HG02852 (cell line): Measurements from ENCODE around the gene ALDH3B2.

Experiments used
- ATAC-seq: cut with Tn5 transposase; IDR thresholded peaks from one replicate; pipeline ENCODE4 v1.9.1; 2021; ENCODE audit warnings: mild to moderate bottlenecking, moderate library complexity; ENCODE audit not compliant: unreplicated experiment

The ALDH3B2 gene

DNA sequence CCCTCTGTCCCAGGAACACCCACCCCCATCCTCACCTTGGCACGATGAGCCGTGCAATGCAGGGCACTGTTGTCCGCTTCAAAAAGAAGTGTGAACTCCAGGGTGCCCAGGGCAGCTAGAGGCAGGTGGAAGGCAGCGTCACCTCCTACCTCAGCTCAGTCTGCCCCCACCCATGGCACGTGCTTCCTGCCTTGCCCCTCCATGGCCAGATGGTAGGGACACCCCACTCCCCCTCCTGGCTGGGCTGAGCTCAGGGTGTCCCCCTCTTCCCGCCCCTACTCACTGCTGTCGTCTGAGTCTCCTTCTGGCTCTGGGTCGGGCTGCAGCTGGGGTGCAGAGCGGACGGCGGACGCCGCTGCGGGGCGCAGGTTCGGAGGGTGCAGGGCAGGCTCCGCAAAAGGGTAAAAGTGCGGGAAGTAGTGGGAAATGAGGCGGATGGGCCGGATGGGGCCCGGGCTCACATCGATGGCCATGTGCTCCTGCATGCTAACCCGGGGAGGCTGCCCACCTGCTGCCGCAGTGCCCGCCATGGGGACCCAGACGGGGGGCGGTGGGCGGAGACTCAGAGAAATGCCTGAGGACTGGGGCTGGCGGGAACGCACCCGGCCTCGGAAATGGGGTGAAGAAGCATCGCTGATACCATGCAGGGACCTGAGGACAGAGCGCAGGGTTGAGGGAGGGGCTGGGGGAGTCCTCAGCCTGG is 58.5 kb downstream of the ALDH3B2 start:
- ATAC-seq, result no peak

DNA sequence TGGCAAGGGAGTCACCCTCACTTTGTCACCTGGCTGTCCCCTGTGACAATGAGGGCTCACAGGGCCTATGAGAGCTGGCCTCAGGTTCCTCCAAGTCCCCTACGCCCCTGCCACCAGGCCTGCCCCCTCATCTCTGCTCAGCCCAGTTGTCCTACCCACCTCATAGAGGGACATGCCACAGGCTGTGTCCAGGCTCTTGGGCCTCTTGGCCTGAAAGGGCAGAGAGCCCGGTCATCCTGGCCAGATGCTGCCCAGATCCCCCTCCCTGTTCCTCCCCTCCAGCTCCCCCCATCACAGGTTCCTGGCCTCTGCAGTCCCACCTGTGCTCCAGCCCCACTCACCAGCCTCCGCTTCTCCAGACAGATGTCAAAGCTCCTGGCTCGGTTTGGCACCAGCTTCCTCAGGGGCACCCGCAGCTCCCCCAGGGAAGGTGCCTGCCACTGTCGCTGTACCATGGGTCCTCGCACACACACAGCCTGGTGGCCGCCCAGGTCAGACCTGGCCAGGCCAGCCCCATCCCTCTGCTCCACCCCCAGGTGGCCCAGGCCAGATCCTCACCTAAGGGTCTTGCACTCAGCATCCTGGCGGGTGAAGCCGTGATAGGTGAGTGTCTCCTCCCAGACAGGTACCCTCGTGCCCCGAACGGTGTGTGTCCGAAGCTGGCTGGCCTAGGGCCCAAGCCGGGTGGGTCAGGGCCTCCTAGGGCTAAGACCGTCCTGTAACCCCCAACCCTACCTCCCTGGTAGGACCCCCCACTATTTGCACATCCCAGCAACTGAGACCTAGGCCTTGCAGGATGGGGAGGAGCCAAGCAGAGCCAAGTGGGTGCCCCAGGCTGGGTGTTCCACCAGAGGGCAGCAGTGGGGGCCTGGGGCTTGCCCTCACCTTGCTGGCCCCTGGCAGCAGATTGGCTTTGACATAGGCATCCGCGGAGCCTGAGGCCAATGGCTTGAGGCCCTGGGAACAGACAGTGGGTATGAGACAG is 59.4 kb downstream of the ALDH3B2 start:
- no peak for ATAC-seq

DNA sequence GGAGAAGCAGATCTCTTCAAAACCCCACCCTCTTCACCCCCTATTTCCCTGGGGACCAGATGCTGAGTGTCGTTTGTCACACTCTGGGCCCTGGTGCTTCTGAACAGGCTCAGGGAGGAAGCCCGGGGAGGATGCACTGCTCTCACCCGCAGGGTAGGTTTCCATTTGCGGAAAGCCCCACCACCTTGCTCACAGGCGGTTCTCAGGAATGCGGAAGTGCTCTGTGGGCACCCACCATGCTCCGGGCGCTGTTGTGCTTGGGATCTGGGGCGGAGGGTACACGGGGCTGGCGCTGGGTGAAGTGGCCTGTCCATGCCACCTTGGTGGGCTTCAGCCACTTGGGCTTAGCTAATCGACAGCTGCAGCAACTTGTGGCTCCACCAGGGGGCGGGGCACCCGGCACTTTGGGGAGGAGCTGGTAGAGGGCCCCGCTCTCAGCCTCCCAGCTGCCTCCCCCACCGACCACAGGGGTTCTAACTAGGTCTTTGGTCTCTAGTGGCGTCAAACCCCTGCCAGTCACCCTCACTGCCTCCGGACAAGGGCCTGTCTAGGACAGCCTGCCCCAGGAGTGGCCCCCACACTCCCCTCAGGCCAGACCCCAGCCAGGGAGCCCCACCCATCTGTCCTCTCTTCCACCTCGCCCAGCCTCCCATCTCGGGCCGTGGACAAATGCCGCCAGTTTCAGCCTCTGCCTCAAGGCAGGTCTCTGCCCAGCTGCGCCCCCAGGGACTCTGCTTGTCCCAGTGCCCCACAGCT is 60.3 kb downstream of the ALDH3B2 start:
- ATAC-seq, result peak; percentile 84

DNA sequence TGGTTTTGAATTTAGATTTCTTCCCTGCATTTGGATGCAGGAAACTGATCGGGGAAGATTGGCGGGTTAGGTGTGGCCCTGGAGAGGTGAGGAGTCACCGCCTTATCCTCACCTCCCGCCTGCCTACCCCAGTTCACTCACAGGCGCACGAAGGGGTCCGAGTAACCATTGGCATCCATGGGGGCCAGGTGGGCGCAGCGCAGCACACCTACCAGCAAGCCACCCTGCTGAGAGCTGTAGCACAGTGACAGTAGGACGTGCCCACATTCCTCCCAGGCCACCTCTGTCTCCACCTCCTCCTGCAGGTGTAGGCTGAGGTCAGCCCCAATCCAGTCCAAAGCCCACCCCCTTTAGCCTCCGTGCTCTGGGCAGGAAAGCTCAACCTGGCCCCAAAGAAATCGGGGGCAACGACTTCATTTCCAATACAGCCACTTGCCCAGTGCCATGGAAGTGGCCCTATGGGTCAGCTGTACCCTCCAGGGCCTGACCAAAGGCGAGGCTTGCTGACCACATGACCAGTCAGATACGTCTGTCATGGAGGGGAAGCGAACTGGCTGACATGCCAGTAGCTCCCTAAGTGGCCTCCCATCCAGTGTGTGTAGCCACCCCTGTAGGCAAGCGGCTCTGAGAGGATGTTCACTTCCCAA is 61.0 kb downstream of the ALDH3B2 start:
- no peak for ATAC-seq

DNA sequence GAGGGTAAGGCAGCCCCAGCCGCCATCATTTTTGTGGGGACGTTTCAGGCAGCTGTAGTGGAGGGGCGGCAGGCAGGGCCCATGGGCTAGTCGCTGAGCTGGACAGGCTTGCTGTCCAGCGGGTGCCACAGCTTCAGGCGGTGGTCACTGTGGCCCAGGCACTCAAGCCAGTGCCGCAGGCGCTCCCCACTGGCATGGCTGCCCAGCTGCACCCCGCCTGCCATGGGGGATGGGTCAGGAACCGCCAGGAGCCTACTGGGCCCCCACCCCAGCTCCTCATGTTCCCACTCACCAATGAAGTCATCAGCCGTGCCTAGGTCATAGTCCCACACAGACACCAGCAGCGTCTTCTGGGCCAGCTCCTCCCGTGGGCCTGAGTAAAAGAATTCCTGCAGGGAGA is 61.7 kb downstream of the ALDH3B2 start:
- ATAC-seq, result no peak
